Effector CD8-positive, alpha-beta T cell (primary cell): ENCODE measurements around the gene AHSP.
"Not testable (repeated sequence)": the region's sequence is repeated elsewhere in the genome, so short reads cannot be mapped to it uniquely, and the experiment has no call there.

Experiments used
- DNase-seq: peaks from one replicate; lab custom pipeline; 2025; lab: John Stamatoyannopoulos, UW

The AHSP gene

DNA sequence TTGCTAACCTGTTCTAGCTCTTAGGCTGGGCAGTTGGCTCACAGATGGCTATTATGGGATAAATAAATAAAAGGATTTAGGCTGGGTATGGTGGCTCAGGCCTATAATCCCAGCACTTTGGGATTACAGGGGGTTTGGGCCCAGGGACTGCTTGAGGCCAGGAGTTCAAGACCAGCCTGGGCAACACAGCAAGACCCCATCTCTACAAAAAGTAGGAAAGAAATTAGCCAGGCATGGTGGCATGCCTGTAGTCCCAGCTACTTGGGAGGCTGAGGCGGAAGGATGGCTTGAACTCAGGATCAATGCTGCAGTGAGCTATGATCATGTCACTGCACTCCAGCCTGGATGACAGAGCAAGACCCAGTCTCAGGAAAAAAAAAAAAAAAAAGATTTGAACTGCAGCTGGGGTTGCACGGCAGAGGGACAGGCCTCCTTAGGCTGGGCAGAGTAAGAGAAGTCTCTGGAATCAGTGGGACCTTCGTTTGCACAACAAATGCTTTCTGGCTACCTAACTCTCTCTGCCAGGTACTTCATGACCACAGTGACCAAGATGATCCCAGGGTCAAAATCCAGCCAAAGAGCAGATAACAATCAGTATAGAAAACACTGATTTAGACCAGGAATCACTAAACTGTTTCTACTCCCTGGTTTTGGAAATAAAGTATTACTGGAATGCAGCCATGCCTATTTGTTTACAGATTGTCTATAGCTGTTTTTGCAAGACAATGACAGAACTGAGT lies 26.3 kb upstream of the AHSP start:
- DNase-seq = no peak

DNA sequence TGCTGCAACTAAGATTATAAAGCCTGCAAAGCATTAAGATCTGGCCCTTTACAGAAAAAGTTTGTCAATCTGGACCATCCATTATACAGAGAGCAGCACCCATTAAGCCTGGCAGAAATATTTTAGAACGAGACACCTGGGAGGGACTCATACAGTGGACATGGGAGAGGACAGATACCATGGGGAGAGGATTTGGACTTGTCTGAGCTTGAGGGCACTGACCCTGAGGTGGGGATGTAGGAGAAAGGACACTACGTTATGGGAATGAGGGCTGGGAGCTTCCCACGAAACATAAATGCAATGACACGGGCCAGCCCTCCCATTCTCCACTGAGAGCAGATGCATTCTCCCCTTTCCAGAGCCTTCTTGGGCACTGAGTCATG lies 25.7 kb upstream of the AHSP start:
- no peak for DNase-seq

- no peak for DNase-seq
Observed at GRCh38 chr16:31502981-31503380, 24.7 kb upstream of the AHSP start.

DNA sequence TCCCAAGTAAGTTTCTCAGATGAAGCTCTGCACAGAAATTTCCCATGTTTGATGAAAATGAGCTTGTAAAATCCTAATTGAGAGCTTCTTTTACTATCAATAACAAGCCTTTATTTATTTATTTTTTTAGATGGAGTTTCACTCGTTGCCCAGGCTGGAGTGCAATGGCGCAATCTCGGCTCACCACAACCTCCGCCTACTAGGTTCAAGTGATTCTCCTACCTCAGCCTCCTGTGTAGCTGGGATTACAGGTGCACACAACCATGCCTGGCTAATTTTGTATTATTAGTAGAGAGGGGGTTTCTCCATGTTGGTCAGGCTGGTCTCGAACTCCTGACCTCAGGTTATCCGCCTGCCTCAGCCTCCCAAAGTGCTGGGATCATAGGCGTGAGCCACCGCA lies 24.1 kb upstream of the AHSP start:
- not testable (repeated sequence) for DNase-seq

GRCh38 chr16:31504159-31504558 lies 23.5 kb upstream of the AHSP start:
- DNase-seq = no peak

- DNase-seq = no peak
Observed at GRCh38 chr16:31505483-31505882, 22.2 kb upstream of the AHSP start.

DNA sequence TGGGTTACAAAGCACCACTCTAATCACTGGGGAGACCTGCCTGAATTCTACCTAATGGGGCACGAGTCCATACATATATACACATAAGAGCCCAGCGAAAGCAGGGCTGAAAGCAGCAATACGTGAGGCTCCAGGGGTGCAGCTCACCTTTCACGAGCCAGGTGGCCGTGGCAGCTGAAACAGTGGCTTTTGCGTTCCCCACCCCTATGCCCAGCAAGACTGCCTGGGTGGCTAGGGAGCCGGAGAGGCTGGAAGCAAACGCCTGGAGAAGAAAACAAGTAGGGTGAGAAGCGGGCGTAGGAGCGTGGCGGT lies 20.1 kb upstream of the AHSP start:
- DNase-seq = no peak

GRCh38 chr16:31507929-31508705 lies 19.6 kb upstream of the AHSP start, which contains the start of gene RUSF1:
Gene RUSF1 (minus strand): TSS chr16:31508391. CDS start chr16:31508373, 18 bp downstream.
- DNase-seq = peak; percentile 62

GRCh38 chr16:31508706-31509195 lies 18.9 kb upstream of the AHSP start:
- DNase-seq = no peak

DNA sequence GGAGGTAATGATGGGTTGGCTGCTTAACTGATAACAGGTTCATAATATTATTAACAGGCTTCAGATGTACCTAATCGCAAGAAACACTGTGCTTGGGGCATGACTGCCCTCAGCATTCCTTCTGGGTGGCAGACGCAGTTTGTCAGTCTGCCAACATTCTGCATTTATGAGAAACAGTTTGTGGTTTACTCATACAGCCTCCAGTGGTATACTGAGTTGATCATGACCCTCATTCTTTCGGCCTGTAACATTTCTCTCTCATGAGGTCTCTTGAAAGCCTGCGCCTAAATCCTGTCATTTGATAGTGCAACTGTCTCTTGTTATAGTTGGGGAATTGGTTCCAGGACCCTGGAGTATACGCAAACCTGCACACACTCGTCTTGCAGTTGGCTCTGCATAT lies 14.6 kb upstream of the AHSP start:
- no peak for DNase-seq

DNA sequence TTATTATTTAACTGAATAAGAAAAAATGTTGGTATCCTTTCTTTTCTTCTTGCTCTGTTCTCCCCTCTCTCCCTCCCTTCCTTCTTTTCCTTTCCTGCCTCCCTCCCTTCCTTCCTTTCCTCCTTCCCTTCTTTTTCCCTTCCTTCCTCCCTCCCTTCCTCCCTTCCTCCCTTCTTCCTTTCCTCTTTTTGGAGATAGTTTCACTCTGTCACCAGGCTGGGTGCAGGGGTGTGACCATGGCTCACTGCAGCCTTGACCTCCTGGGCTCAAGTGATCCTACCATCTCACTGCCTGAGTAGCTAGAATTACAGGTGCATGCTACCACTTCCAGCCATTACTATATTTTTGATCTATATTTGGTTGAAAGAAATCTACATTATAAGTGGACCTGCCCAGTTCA lies 13.8 kb upstream of the AHSP start:
- DNase-seq = no peak

DNA sequence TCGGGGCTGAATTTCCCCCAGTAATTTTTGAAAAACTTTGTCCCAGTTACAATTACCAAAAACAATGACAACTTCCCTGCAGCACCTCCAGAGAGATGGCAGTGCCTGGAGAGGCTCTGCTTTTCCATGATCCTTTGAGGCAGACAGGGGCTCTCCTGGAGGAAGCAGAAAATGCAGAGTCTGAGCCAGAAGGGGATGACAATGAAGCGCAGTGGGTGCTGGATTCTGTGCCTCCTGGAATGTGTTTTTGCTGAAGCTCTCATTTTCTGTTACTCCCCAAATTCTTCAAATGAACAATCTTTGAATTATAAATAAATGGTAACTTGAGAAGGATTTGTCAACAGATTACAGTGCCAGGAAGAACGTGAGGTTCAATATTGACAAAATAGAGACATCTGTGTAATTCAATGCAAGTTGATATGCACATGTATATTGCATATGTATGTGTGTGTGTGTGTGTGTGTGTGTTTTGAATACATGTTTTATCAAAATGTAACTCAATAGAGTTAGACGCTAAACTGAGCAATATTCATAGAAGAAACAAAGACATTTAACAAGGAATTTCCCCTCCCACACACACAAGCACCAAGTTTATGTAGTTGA lies 9.8 kb upstream of the AHSP start:
- DNase-seq = no peak

DNA sequence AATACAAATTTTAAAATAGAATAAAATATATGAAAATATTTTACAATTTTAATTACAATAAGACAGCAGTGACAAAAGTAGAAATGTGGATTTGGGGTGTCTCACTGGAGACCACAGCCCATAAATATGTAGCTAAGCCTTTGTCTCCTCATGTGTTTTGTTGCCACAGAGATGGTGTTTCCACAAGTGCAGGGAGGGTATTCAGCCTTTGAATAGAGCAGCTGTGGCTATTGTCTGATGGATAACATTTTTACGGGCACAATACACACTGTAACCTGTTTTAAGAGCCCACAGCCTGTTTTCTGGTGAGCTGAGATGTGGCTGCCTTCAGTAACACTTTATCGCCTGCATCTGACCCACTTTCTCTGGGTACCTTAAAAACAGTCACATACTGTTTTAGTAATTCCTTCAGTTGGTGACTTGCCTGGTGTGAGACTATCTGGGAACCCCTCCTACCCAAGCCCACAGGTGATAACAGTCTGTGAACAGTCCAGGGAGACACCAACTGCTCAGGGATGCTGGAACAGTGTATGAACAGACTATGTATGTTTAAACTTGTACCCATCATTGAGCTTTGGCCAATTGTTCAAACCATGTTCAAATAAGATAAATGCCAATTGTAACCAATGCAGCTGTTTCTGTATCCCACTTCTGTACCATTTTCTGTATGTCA lies 7.8 kb upstream of the AHSP start:
- DNase-seq = no peak

GRCh38 chr16:31521368-31521767 lies 6.3 kb upstream of the AHSP start:
- DNase-seq = no peak

GRCh38 chr16:31522071-31522470 lies 5.6 kb upstream of the AHSP start:
- DNase-seq = no peak

GRCh38 chr16:31523768-31524167 lies 3.9 kb upstream of the AHSP start:
- not testable (repeated sequence) for DNase-seq

- no peak for DNase-seq
Observed at GRCh38 chr16:31525113-31525512, 2.6 kb upstream of the AHSP start.

- no peak for DNase-seq
Observed at GRCh38 chr16:31528523-31529107, 915 bp downstream of the AHSP start.

DNA sequence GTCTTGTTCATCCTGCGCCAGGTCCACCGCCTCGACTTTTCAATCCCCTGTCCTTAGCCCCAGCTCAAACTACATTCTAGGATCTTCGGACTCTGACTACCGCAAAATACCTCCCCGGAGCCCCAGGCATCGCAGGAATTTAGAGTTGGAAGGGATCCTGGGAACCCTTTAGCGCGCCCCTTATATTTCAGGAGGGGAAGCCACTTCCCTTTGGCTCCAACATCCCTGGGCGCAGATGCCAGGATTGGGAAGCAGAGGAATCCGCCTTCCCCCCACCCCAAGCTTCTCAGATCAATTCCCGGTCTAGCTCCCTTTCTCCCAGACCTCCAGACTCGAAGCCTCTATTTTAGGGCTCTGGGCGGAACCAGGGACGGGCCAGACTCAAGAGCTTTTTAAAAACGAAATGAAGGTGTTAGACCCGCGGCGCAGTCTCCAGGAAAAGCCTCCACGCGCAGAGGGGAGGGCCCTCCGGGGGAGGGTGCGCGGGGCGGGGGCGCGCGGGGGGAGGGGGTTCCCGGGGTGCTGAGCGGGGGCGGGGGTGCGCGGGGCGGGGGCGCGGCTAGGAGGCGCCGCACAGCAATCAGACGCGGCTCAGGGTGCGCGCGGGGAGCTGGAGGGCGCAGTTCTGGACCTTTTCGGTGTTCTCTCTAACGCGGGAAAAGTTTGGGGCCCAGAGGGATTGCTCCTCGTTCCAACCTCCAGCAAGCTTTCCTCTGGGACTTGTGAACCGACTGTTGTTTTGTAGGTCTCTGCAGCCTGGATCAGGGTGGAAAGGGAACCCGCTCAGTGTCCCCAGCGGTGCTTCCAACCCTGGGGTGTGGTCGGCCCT lies 1.6 kb downstream of the AHSP start:
- no peak for DNase-seq

DNA sequence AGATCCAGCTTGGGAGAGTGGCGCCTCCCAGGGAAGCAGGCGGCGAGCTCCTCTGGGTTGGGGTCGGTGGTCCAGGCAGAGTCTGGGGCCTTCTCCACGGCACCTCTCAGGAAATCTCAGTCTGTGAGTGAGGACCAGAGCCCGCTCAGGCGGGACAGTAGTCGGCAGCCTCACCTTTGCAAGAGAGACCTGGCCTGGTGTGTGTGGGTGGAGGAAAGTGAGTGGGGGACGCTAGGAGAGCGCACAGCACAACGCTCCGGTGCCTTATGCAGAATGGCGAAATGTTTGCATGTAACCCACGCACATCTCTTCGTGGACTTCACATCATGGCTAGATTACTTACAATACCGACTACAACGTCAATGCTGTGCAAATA lies 2.2 kb downstream of the AHSP start:
- no peak for DNase-seq

DNA sequence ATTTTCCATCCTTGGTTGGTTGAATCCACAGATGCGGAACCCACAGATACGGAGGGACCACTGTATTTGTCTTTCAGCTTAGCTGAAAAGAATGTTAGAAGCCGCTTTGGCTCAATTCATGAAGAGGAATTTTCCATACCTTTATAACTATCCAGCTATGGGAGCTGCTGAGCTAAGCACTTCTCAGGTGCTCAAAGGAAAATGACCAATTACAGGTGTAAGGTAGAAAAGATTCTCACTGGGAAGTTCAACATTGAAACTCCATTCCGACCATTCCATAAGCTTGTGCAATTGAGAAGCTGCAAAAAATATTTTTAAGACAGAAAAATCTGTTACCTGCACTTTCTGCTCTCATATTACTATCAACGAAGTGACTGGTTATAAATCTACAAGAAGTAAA lies 2.7 kb downstream of the AHSP start:
- DNase-seq = no peak
